Right cardiac atrium (tissue), 5 donors: Measurements from ENCODE around the gene NARS2. TPM values are rescaled to one million over a fixed set of nuclear protein-coding genes. Genes with fewer than 3 reads are reported as not detected.
"Not testable (repeated sequence)": the region's sequence is repeated elsewhere in the genome, so short reads cannot be mapped to it uniquely, and the experiment has no call there.

Experiments used
- ATAC-seq, 2 donors: fragments of 200-7000 bp; cut with Tn5 transposase; one replicate each; pipeline versions ENCODE4 v1.8.0 to v1.9.1; 2020; ENCODE audit warnings: moderate library complexity in 2 of 2, mild to moderate bottlenecking in 1 of 2
- DNase-seq, 3 donors: peaks; one replicate each; pipeline ENCODE4 v3.0.0-alpha.2; 2020
- H3K27ac ChIP-seq: one replicate; pipeline ENCODE4 v1.5.1; 2013; ENCODE audit warnings: mild to moderate bottlenecking, low read length, control low read depth, moderate library complexity
- H3K27me3 ChIP-seq: one replicate; pipeline ENCODE4 v1.6.1; 2013; ENCODE audit not compliant: control insufficient read depth, insufficient read depth
- H3K4me1 ChIP-seq: one replicate; pipeline ENCODE4 v1.6.1; 2013; ENCODE audit warnings: low read length; ENCODE audit not compliant: control insufficient read depth, insufficient read depth
- H3K4me3 ChIP-seq: one replicate; pipeline ENCODE4 v1.5.1; 2013; ENCODE audit warnings: low read length, control low read depth
- H3K9me3 ChIP-seq: one replicate; pipeline ENCODE4 v1.6.1; 2013; ENCODE audit warnings: low read length; ENCODE audit not compliant: control insufficient read depth
- whole genome bisulfite sequencing: extraction: QIAGEN DNeasy Blood & Tissue Kit; methylation state at CpG from one replicate; pipeline ENCODE4 v1.1.7; 2013; 5-methylcytosine and 5-hydroxymethylcytosine counted together
- intact Hi-C, 4 donors: fragments of 100-400 bp; cut with DNase I; formaldehyde crosslinking; loops; one replicate each; pipeline versions ENCODE4 v1.11.0 to v1.14.0; 2022 to 2023
- polyA plus RNA-seq: library from polyadenylated mRNA; stranded (reverse); fragments of 200-250 nt; gene quantifications from one replicate; pipeline ENCODE4 v1.2.3, GENCODE V29; 2013
- total RNA-seq, 4 donors: library from RNA; stranded (reverse); fragmentation: NEBNext Ultra II Directional; extraction: Animal tissue kit (Norgen Biotek cat#: 25700); gene quantifications; one replicate each; pipeline ENCODE4 v1.2.1, GENCODE V29; 2021
- donor health status: healthy with polysubstance abuse.
- donor health status: DM: no; HTN: yes; CAD: no.
- donor health status: DM: no; HTN: no; CAD: no.
- donor health status: DM: no; HTN: yes; CAD: no; lungs with severe emphysema.
- donor health status: DM: yes; HTN: yes; CAD: no.

NARS2 gene
- total and polyA plus RNA-seq, 5 donors, result 10.2 to 19.1 (median 13.9) TPM

DNA sequence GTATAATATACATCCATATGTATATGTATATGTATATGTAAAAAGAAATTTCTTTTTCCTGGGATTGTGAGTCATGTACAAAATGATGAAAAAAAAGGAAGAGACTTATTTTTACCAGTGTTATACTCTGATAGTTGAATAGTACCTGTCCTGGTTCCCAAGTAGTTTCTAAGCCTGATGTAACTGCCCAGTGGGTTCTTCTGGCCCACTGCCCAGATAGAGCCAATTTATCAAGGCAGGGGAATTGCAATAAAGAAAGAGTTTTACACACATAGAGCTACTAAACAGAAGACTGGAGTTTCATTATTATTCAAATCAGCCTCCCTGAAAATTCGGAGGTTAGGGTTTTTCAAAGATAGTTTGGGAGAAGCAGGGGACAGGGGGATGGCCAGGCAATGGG, 29.1 kb upstream of the NARS2 start:
- intact Hi-C loops, result no loop called here
- ATAC-seq (no peak), DNase-seq (no peak)
- Histone ChIP-seq H3K9me3 (no peaks in the 10 kb centered on the region), H3K4me1 (no peaks in the 10 kb centered on the region), H3K27ac (no peak overlapping the region), H3K4me3 (no peak overlapping the region), H3K27me3 (no peaks in the 10 kb centered on the region)
- 71% methylated on average over 1 of the region's 1 CpG for WGBS

DNA sequence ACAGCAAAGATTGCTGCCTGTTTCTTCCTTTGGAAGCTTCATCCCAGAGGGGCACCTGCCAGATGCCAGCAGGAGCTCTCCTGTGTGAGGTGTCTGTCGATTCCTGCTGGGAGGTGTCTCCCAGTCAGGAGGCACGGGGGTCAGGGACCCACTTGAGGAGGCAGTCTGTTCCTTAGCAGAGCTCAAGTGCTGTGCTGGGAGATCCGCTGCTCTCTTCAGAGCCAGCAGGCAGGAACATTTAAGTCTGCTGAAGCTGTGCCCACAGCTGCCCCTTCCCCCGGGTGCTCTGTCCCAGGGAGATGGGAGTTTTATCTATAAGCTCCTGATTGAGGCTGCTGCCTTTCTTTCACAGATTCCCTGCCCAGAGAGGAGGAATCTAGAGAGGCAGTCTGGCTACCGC, 28.1 kb upstream of the NARS2 start:
- H3K27ac ChIP-seq, H3K4me1 ChIP-seq, DNase-seq, H3K4me3 ChIP-seq, ATAC-seq, intact Hi-C loops, H3K9me3 ChIP-seq, H3K27me3 ChIP-seq: not testable (repeated sequence)
- WGBS, result 79% methylated on average over 5 of the region's 5 CpGs

- H3K27ac ChIP-seq, DNase-seq, H3K4me3 ChIP-seq, H3K27me3 ChIP-seq, ATAC-seq, intact Hi-C loops, H3K9me3 ChIP-seq, H3K4me1 ChIP-seq: not testable (repeated sequence)
- WGBS, result 90% methylated on average over 5 of the region's 5 CpGs
Observed at GRCh38 chr11:78601066-78601465, 26.4 kb upstream of the NARS2 start.

GRCh38 chr11:78597579-78597978, 22.9 kb upstream of the NARS2 start:
- 97% methylated on average over 2 of the region's 2 CpGs for WGBS
- intact Hi-C loops, H3K4me3 ChIP-seq, H3K4me1 ChIP-seq, H3K27me3 ChIP-seq, H3K27ac ChIP-seq, DNase-seq, ATAC-seq, H3K9me3 ChIP-seq: not testable (repeated sequence)

DNA sequence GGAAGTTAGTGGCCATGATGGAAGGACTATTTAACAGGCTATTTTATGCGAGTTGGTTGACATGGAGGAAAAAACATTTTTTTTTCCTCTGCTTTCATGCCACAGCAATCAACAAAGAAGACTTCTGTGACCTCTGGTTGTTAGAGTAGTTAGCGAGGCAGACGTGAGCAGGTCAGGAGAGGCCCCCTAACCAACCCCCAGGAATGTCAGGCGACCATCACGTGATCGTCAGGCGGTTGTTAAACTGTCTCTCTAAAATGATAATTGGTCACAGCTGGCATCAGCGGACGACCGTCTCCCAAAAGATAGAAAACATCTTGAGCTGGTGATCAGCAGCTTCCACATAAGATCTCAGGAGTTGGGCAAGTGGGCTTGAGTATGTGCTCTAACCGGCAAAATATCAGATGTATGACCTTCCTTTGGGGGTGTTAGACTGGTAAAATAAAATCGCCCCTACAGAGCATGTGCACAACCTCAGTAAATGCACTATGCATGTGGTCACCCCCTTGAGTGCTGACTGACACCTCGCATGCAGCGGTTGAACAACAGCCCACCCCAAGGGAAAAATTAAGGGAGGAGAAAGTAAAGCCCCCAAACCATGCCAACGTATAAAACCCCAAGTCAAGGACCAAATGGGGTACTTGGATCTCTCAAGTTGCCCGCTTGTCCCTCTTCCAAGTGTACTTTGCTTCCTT, 20.9 kb upstream of the NARS2 start:
- H3K27ac ChIP-seq, result no peak overlapping the region
- 52% methylated on average over 16 of the region's 16 CpGs for WGBS
- H3K27me3 ChIP-seq, result no peaks in the 10 kb centered on the region
- DNase-seq, result no peak
- H3K4me3 ChIP-seq, result no peak overlapping the region
- no peaks in the 10 kb centered on the region for H3K9me3 ChIP-seq
- ATAC-seq, result no peak
- no peaks in the 10 kb centered on the region for H3K4me1 ChIP-seq
- intact Hi-C loops, result no loop called here

- H3K27me3 ChIP-seq, result no peaks in the 10 kb centered on the region
- WGBS, result 82% methylated on average over 3 of the region's 3 CpGs
- intact Hi-C loops, result no loop called here
- no peak overlapping the region for H3K27ac ChIP-seq
- ATAC-seq, result no peak
- no peaks in the 10 kb centered on the region for H3K9me3 ChIP-seq
- no peak for DNase-seq
- no peak overlapping the region for H3K4me3 ChIP-seq
- H3K4me1 ChIP-seq, result no peaks in the 10 kb centered on the region
Observed at GRCh38 chr11:78594814-78595213, 20.1 kb upstream of the NARS2 start.

- H3K4me3 ChIP-seq, result no peak overlapping the region
- no peak for DNase-seq
- ATAC-seq, result no peak
- 20% methylated on average over 3 of the region's 3 CpGs for WGBS
- no peak overlapping the region for H3K27ac ChIP-seq
- intact Hi-C loops, result no loop called here
- no peaks in the 10 kb centered on the region for H3K4me1 ChIP-seq
- no peaks in the 10 kb centered on the region for H3K27me3 ChIP-seq
- no peaks in the 10 kb centered on the region for H3K9me3 ChIP-seq
Observed at GRCh38 chr11:78588517-78588916, 13.9 kb upstream of the NARS2 start.

DNA sequence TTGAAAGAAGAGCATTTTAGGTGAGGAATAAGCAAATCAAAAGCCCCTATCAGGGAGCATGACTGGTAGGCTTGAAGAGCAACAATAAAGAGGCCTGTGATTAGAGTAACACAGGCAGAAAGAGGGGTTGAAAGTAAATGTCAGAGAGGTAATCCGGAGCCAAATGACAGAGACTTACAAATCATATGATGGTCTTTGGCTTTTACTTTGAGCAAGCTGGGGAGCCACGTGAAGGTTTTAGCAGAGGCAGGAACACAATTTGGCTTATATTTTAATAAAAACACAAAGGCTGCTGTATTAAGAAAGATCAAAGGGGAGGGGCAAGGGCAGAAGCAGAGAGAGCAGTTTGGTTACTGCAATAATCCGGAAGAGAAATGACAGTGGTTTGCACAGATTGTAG, 12.8 kb upstream of the NARS2 start:
- no peaks in the 10 kb centered on the region for H3K4me1 ChIP-seq
- H3K4me3 ChIP-seq, result no peak overlapping the region
- intact Hi-C loops, result no loop called here
- H3K27ac ChIP-seq, result no peak overlapping the region
- DNase-seq, result no peak
- no peaks in the 10 kb centered on the region for H3K9me3 ChIP-seq
- no peaks in the 10 kb centered on the region for H3K27me3 ChIP-seq
- ATAC-seq, result no peak
- WGBS, result 77% methylated on average over 3 of the region's 3 CpGs

GRCh38 chr11:78586452-78587046, 11.9 kb upstream of the NARS2 start:
- intact Hi-C loops, result no loop called here
- ATAC-seq (no peak), DNase-seq (no peak)
- H3K4me1 ChIP-seq, result no peaks in the 10 kb centered on the region
- no peaks in the 10 kb centered on the region for H3K9me3 ChIP-seq
- no peak overlapping the region for H3K4me3 ChIP-seq
- H3K27ac ChIP-seq, result no peak overlapping the region
- H3K27me3 ChIP-seq, result no peaks in the 10 kb centered on the region
- 97% methylated on average over 1 of the region's 1 CpG for WGBS

DNA sequence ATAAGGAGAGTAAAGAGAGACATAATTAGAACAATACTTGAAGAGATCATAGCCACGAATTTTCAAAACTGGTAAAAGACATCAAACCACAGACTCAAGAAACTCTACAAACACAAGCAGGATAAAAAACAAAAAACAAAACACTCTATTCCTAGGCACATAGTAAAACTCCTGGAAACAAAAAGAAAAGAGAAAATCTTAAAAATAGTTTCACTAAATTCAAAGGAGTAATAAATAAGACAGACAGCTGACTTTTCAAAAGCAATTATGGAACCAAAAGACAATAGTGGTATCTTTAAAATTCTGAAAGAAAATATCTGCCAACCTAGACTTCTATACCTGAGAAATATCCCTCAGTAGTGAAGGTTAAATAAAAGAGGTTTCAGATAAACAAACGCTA, 9.2 kb upstream of the NARS2 start:
- H3K4me3 ChIP-seq, result no peak overlapping the region
- intact Hi-C loops, result no loop called here
- ATAC-seq (no peak), DNase-seq (no peak)
- no peaks in the 10 kb centered on the region for H3K9me3 ChIP-seq
- H3K4me1 ChIP-seq, result no peaks in the 10 kb centered on the region
- WGBS, result 91% methylated on average over 2 of the region's 2 CpGs
- H3K27me3 ChIP-seq, result no peaks in the 10 kb centered on the region
- H3K27ac ChIP-seq, result no peak overlapping the region

DNA sequence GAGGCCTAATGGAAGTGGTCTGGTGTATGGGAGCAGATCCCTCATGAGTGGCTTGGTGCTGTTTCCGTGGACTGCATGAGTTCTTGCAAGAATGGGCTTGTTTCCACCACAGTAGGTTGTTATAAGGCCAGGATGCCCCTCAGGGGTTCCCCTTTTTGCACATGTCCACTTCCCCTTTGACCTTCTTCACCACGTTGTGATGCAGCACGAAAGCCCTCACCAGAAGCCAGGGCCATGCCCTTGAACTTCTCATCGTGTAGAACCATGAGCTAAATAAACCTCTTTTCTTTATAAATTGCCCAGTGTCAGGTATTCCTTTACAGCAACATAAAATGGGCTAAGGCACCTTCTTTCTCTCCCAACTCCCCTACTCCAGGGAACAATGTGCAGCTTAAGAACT, 2.8 kb upstream of the NARS2 start:
- 80% methylated on average over 4 of the region's 4 CpGs for WGBS
- H3K27me3 ChIP-seq, result no peaks in the 10 kb centered on the region
- H3K9me3 ChIP-seq, result no peaks in the 10 kb centered on the region
- intact Hi-C loops, result no loop called here
- H3K4me1 ChIP-seq, result no peaks in the 10 kb centered on the region
- no peak overlapping the region for H3K4me3 ChIP-seq
- no peak for ATAC-seq
- H3K27ac ChIP-seq, result no peak overlapping the region
- no peak for DNase-seq
